Endometrial microvascular endothelial cells (primary cell): ENCODE results near the gene FSTL3. TPM values are rescaled to one million over a fixed set of nuclear protein-coding genes. Genes with fewer than 3 reads are reported as not detected.

Experiments
- in situ Hi-C: cut with HindIII; loops from 2 replicates; pipeline ENCODE4 v1.10.0; 2017; ENCODE audit warnings: low sequenced_read_pairs, low pct_unique_long_range_greater_than_20kb; ENCODE audit errors: inconsistent ontology term
- total RNA-seq: library from RNA; depleted of rRNA; stranded (reverse); fragments of >200 nt; gene quantifications from one replicate; pipeline ENCODE4 v1.2.3, GENCODE V29; 2015; ENCODE audit errors: inconsistent ontology term

FSTL3 gene
- total RNA-seq, 1 donor from 2014 or later: 55.0 TPM

DNA sequence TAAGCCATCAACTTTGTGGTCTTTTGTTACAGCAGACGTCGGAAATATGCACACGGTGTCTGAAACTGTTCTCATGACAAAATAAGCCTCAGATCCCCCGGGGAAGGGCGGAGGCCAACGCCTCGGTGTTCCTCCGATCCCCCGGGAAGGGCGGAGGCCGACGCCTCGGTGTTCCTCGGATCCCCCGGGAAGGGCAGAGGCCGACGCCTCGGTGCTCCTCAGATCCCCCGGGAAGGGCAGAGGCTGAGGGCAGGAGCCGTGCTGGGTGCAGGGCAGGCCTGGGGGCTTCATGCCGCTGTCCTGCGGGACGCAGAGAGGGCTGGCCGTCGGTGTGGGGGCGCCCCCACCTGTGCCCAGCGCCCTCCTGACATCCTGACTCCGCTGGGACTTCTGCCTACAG is 31.8 kb upstream of the FSTL3 start:
- in situ Hi-C loops: no loop called here

- in situ Hi-C loops: no loop called here
These were observed 31.4 kb upstream of the FSTL3 start for GRCh38 chr19:644789-645188.

GRCh38 chr19:645912-646778 is 30.0 kb upstream of the FSTL3 start:
- in situ Hi-C loops: no loop called here

- in situ Hi-C loops: no loop called here
These were observed 29.2 kb upstream of the FSTL3 start for GRCh38 chr19:646779-647565.

DNA sequence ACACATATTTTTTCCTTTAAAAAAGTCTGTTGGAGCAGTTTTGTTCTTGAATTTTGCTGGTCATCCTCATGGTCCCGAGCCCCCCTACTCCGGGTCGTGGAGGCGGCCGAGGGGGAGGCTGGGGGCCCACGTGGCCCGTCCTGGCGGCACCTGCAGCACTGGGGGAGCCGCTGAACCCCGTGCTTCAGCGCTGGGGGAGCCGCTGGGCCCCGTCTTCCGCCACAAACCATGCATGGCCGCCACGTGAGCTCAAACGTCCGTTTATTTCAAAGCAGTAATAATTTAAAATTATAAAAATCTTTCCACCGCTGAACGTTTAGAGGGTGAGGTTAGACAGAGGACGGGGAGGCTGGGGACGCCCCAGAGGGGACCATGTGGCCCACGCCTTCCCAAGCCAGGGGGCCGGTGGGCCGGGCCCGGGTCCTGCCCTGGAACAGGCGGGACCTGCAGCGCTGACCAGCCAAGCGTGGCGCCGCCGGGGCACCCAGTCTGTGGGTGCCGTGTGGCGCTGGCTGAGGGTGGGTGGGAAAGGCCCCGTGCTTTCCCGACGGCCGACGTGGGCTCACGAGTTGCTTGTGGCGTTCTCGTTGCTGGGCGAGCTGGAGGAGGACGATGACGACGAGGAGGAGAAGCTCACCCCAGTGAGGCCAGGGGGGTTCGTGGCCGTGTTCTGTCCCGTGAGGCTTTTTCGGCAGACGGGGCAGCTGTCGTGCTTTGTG is 28.5 kb upstream of the FSTL3 start:
- in situ Hi-C loops: no loop called here

DNA sequence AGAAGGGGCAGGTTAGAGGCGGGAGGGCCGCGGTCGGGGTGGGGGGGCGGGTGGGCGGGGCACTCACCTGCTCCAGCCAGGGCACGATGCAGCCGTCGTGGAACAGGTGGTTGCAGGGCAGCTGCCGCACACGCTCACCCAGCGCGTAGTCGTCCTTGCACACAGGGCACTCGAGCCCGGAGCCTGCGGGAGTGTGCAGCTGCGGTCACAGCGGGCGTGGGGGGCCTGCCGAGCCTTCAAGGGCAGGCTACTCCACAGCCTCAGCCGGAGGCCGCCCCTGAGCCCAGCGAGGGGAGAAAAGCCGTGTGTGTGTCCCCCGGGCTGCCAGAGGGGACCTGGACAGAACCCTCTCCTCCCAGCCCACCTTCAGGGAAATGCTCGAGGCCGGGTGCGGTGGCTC is 27.9 kb upstream of the FSTL3 start:
- in situ Hi-C loops: no loop called here

DNA sequence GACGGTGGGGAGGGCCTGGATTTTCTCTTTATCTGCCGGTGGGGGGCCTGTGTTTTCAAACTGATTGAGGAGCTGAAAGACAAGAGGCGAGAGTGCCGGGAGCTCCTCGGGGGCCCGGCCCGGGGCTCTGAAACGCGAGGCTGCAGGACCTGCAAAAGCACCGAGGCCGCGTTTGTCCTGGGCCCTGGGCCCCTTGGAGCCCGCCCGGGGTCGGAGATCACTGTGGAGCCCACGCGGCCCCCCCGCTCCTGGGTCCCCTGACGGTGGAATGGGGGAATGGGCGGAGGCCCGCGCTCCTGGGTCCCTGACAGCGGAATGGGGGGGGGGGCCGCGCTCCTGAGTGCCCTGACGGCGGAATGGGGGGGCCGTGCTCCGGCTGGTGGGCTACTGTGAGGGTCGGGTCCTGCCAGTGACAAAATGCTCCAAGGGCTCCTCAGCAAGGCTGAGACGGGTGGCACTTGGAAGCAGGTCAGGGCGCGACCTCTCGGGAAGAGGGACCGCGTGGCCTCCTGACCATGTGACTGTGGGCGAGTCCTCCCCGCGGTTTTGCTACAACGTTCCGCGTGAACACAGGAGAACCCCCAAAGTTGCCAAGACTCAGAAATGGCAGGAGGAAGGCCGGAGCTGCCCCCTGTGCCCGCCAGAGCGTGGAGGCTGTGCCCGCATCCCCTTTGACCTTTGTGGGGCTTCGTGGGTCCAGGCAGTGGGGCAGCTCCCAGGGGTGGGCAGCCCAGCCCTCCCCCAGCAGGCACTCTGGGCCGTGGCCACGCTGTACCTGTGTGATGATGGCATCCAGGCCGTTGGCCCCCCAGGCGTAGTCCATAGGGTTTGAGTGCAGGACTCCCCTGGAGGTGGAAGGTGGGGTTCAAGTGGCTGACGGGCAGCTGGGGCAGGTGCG is 27.0 kb upstream of the FSTL3 start:
- in situ Hi-C loops: no loop called here

DNA sequence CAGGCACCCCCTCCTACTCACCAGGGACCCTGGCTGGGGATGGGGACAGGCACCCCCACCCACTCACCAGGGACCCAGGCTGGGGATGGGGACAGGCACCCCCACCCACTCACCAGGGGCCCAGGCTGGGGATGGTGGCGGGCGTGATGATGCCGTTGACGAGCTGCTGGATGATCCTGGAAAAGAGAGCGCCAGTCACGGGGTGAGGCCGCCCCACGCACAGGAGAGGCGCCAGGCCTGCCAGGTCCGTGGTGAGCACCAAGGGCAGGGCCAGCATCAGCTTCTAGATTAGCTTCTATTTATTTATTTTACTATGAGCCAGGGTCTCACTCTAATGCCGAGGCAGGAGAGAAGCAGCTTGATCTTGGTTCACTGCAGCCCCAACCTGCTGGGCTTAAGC is 26.1 kb upstream of the FSTL3 start:
- in situ Hi-C loops: no loop called here

GRCh38 chr19:651114-651818 is 24.9 kb upstream of the FSTL3 start:
- in situ Hi-C loops: no loop called here

- in situ Hi-C loops: no loop called here
These were observed 24.2 kb upstream of the FSTL3 start for GRCh38 chr19:651991-652390.

GRCh38 chr19:652467-653389 is 23.5 kb upstream of the FSTL3 start:
- in situ Hi-C loops: no loop called here

- in situ Hi-C loops: no loop called here
These were observed 22.8 kb upstream of the FSTL3 start for GRCh38 chr19:653425-653824.

DNA sequence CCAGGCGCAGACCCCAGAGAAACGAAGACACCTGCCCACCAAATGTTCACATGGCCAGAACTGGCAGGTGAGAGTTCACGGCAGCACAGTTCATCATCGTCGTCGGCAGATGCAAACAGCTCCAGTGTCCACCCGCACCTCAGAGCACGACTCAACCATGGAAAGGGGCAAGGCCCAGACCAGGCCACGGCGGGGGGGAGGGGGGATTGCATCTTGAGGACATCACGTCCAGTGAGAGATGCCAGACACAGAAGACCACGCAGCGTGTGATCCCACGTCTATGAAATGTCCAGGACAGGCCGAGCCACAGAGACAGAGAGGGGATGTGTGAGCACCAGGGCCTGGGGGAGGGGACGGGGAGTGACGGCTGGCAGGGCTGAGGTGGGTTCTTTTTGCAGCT is 20.5 kb upstream of the FSTL3 start:
- in situ Hi-C loops: no loop called here

DNA sequence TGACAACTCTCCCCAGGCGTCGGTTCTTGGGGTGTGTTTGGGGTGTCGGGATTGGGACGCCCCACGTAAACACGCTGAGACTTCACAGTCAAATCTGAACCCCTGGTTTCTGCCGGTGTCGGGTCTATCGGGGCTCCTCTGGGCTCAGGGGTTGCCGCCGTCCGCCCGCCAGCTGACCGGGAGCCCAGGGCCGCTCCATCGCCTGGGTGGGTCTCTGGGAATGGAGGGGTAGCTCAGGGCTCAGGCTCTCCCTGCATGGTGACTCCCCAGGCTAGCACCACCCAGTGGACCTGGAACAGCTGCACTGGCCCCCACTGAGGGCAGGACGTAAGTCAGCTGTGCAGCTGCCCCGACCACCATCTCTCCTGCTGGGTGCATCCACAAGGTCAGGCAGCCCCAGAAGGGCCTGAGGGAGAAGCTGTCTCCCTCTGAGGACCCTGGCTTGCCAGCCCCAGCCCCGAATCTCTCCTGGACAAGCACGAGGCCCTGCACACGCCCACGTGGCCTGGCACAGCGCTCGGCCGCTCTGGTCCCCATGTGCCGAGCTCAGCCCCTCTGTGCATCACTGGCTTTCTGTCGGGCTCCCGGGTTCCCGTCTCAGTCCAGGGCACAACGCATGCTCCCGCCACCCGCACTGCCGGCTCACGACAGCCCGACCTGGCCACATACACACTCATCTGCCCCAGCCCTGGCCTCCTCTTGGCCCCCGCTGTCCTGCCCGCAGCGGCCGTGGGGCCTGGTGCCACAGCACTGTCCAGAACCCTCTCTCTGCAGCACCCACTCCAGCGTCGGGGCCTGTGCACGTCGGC is 19.2 kb upstream of the FSTL3 start:
- in situ Hi-C loops: no loop called here

DNA sequence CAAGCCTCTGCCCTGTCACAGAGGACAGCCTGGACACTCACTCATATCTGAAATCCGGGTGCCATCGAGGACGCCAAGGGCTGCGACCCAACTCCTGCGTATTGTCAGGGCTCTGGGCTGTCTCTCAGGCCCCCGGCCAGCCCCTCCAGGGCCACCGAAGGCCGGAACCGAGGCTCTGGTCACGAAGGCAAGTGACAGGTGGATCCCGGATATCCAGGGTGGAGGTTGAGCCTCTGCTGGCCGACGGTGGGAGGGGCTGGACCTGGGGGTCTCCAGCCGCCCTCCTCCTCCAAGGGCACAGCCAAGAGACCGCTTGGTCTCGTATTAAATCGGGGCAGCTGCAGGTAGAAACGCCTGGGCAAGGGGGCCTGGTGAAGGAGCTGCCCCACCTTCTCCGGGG is 18.6 kb upstream of the FSTL3 start:
- in situ Hi-C loops: no loop called here

DNA sequence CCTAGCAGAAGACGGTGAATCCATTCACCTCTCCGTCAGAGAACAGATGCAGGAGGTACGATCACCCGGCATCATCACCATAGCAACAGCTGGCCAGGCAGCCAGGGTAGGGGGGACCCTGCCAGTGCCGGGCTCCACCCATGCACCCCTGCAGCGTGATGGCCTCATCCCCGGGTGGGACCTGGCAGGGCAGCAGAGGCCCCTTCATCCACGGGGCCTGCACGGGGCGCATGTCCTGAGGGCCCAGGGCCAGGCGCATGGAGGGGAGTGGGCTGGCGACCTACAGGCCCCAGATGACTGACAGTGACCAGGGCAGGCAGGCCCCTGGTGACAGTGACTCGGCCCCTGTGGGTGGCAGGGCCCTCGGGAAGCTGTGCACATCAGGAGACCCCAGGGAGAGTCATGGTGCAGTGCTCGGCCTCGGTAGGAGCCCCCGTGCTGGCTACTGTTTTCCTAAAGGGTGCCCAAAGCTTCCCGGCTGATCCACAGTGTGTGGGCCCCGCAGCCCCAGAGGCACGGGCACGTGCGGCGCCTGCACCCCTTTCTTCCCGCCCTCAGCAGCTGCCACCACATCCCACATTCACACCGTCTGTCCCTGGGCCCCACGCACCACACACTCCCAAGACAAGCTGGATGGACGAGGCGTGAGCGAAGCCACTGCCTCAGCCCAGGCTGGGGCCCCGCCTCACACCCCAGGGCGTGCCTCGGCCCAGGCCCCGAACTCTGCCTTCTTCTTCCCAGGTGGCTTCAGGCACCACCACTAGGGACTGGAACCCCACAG is 17.9 kb upstream of the FSTL3 start:
- in situ Hi-C loops: no loop called here
